H1 (cell line): ENCODE results near the gene KRT72. TPM values are rescaled to one million over a fixed set of nuclear protein-coding genes. Genes with fewer than 3 reads are reported as not detected.

Experiments
- RXRA ChIP-seq: IDR thresholded peaks from 2 replicates; pipeline ENCODE4 v1.6.1; 2011; ENCODE audit warnings: low read depth, mild to moderate bottlenecking, low read length, moderate library complexity; ENCODE audit not compliant: insufficient read depth
- SP4 ChIP-seq: IDR thresholded peaks from 2 replicates; pipeline ENCODE4 v1.6.1; 2012; ENCODE audit warnings: low read length, inconsistent platforms
- polyA plus RNA-seq, 7 experiments: library from polyadenylated mRNA; depleted of rRNA in 3 of 7; stranded (reverse) in 5 of 7; unstranded in 2 of 7; fragments of >200 nt in 5 of 7; fragments of 200-250 nt in 2 of 7; gene quantifications; 1 replicate in 5 of 7; 2 replicates in 1 of 7; 4 replicates in 1 of 7; pipeline versions ENCODE4 v1.2.1 to v1.2.3, GENCODE V29; 2011 to 2013; ENCODE audit warnings: missing spikeins in 2 of 7, mixed read lengths in 2 of 7
- total RNA-seq: library from RNA; stranded (reverse); fragmentation: NEBNext Ultra II Directional; extraction: Animal tissue kit (Norgen Biotek cat#: 25700); gene quantifications from 2 replicates; pipeline ENCODE4 v1.2.1, GENCODE V29; 2021

The KRT72 gene
- total and polyA plus RNA-seq, 2 of the 8 experiments (the other 6 are each of a cell fraction or from before 2014, with no cell fraction given) = not detected

- no peak for TF ChIP-seq RXRA
- TF ChIP-seq SP4 = no peak
- TF ChIP-seq, all 59 proteins: peak for 0
Measured at GRCh38 chr12:52542785-52543318, 58.4 kb downstream of the KRT72 start (continued).
